Posterior vena cava (tissue), 2 donors: Measurements from ENCODE around the gene RXFP4. TPM values are rescaled to one million over a fixed set of nuclear protein-coding genes. Genes with fewer than 3 reads are reported as not detected.

Source experiments
- DNase-seq: peaks from one replicate; pipeline ENCODE4 v3.0.0-alpha.2; 2020; ENCODE audit warnings: low spot score
- intact Hi-C, 2 donors: fragments of 100-400 bp; cut with DNase I; formaldehyde crosslinking; loops; one replicate each; pipeline versions ENCODE4 v1.14.1 to v1.14.2; 2022 to 2023
- microRNA-seq, 2 donors: library from miRNA; unstranded; fragments of <30 nt; microRNA quantifications; one replicate each; pipeline ENCODE4 v1.2.0, GENCODE V29; 2020 to 2021; ENCODE audit warnings: borderline microRNAs expressed in 2 of 2
- total RNA-seq, 2 donors: library from RNA; stranded (reverse); fragmentation: NEBNext Ultra II Directional; extraction: Animal tissue kit (Norgen Biotek cat#: 25700); gene quantifications; one replicate each; pipeline ENCODE4 v1.2.1, GENCODE V29; 2021
- donor health status: DM: yes; HTN: yes; CAD: no.
- donor health status: DM: yes; HTN: yes; CAD: no.

RXFP4 gene
- total RNA-seq, 2 donors from 2014 or later: not detected

- intact Hi-C loops: loop anchor here in 1 of 2 donors (5.0 kb wide), 1 partner anchor 43 kb away; no protein-coding TSS in a partner anchor
- no peak for DNase-seq
These were observed 48.7 kb downstream of the RXFP4 start for GRCh38 chr1:155990005-155990739.

Small RNA genes within 50 kb of the gene (microRNA-seq; reads per million reads assigned to microRNA genes)
- 0.26 to 0.32 reads per million in 2 donors for gene MIR6738

Other genes starting within 250 kb of the RXFP4 start
- 10 to 100 TPM; 44.3 to 48.2 TPM for gene GON4L, start 84.4 kb upstream of the RXFP4 start, total RNA-seq
- gene SYT11, start 82.1 kb upstream of the RXFP4 start, total RNA-seq: 10 to 100 TPM; 20.8 to 23.9 TPM
- 10 to 100 TPM; 34.1 to 36.2 TPM for gene RIT1, start 30.3 kb upstream of the RXFP4 start, total RNA-seq
- gene KHDC4, start 7.2 kb upstream of the RXFP4 start, total RNA-seq: 10 to 100 TPM; 28.6 to 28.8 TPM
- gene ARHGEF2, start 36.9 kb downstream of the RXFP4 start, total RNA-seq: 100 to 1,000 TPM; 138 to 161 TPM
- gene SSR2, start 79.3 kb downstream of the RXFP4 start, total RNA-seq: 100 to 1,000 TPM; 147 to 173 TPM
- gene UBQLN4, start 112.2 kb downstream of the RXFP4 start, total RNA-seq: 10 to 100 TPM; 18.0 to 29.1 TPM
- gene LAMTOR2, start 113.1 kb downstream of the RXFP4 start, total RNA-seq: 10 to 100 TPM; 34.7 to 38.4 TPM
- gene RAB25, start 119.5 kb downstream of the RXFP4 start, total RNA-seq: not detected
- under 1 TPM; 0.23 to 0.76 TPM for gene MEX3A, start 140.8 kb downstream of the RXFP4 start, total RNA-seq
- gene LMNA, start 173.1 kb downstream of the RXFP4 start, total RNA-seq: 100 to 1,000 TPM; 500 to 599 TPM
- 1 to 10 TPM; 5.8 to 8.0 TPM for gene SEMA4A, start 211.9 kb downstream of the RXFP4 start, total RNA-seq